GM21529 (cell line): ENCODE data around the gene DHX36.

Source experiments
- ATAC-seq: cut with Tn5 transposase; IDR thresholded peaks from one replicate; pipeline ENCODE4 v1.9.1; 2021; ENCODE audit not compliant: unreplicated experiment

Gene DHX36

DNA sequence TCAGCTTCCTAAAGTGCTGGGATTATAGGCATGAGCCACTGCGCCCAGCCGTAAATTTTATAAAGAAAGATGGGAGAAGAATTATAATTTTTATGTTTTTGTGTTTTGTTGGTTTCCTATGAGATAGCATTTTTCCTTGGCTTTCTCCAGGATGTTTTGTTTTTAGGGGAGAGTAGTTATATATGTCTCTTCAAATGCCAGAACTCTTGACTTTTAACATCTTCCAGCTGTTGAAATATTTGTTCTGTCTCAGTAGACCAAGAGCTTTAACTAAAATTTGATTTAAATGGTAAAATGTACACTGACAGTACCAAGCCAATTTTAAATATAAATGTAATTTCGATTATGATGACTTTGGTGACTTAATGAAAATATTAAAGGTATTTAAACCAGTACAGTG lies 96.8 kb downstream of the DHX36 start:
- ATAC-seq, result no peak

DNA sequence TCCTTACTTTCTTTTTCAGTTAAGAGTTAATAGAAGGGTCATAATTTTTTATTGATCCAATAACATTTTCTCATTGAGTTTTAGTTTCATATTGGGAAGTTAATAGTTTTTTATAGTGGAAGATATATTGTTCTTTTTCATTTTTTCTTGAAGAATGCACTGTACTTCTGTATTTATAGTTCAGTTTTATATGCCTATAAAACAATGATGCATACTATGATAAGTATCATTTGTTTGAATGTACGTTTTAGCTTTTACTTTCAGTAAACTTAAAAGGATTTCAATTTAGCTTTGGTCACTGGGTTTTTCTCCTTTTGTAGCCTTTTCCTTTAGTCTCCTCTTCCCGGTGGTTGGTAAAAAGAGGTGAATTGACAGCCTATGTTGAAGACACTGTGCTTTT lies 98.8 kb downstream of the DHX36 start:
- ATAC-seq, result no peak

DNA sequence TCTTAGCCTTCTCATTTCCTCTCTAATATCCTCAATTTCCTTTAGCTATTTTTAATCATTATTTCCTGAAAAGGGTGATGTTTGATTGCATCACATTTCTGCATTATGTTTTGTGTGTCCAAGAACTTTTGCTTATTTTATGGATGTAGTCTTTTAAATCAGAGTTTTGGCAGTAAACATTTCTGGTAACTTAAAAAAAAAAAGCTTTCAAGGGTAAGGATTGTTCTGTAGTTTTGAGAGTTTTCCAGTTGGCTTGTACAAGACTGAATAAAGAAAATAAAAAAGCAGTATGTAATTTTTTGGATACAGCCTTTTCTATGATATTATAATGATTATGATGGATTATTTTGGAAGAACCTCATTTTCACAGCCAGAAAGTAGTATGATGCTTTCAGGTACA lies 99.4 kb downstream of the DHX36 start:
- ATAC-seq, result no peak

DNA sequence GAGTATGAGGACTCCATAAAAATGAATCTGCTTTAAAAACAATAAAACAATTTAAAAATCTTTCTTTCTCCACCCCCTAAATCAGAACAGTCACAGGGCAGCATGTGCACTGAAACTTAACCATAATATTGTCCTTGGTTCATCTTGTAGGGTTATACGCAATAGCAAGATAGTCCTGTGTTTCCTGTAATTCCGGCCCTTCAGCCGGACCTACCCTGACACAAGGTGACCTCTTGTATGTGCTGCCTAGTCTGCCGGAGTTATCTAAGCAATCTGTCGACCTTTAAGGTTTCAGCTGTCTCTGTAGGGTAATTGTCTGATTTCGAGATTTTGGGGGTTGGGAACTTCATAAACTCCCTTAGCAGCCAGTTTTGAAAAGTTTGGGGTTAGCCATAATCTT lies 99.9 kb downstream of the DHX36 start:
- ATAC-seq, result no peak

DNA sequence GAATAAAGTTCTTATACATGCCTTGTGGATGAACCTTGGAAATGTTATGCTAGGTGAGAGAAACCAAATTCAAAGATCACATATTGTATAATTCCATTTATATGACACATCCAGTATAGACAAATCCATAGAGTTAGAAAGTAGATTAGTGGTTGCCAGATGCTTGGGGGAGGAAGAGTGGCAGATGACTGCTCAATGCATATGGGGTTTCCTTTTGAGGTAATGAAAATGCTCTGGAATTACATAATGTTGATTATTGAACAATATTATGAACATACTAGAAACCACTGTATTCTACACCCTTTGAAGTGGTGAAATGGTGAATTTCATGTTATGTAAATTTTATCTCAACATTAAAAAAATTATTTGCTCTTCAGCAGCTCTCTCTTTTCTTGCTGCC lies 100.8 kb downstream of the DHX36 start:
- no peak for ATAC-seq
